GM18507 (cell line): ENCODE measurements around the gene COL2A1.

Source experiments
- DNase-seq: peaks from one replicate; pipeline ENCODE4 v3.0.0; 2011; ENCODE audit warnings: low read depth; ENCODE audit not compliant: insufficient read length; ENCODE audit errors: extremely low spot score
- FAIRE-seq: peaks from 2 replicates; lab custom pipeline; 2011; peaks lifted over from hg19 to GRCh38; lab: Jason Lieb, UNC

COL2A1 gene

GRCh38 chr12:47938093-47938492 lies 66.2 kb downstream of the COL2A1 start:
- no peak for FAIRE-seq
- no peak for DNase-seq

GRCh38 chr12:47935184-47935583 lies 69.1 kb downstream of the COL2A1 start:
- DNase-seq (no peak), FAIRE-seq (no peak)

DNA sequence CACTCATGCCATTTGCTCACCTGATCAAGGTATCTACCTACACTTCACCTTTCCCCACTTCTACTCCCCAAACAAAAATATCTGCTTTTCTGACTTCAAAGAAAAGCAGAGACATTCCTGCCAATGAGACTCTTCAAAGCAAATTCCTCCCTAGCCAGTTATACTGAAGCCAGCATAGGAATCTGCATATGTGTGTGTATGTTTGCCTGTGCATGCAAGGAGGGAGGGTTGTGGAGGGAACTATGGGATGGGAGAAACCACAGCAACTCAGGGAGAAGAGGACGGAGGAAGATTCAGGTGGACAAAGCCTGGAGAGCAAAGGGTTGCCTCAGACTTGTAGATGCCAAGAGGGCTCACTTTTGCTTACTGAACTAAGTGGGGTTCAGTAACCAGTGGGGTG lies 73.1 kb downstream of the COL2A1 start:
- FAIRE-seq (no peak), DNase-seq (no peak)

DNA sequence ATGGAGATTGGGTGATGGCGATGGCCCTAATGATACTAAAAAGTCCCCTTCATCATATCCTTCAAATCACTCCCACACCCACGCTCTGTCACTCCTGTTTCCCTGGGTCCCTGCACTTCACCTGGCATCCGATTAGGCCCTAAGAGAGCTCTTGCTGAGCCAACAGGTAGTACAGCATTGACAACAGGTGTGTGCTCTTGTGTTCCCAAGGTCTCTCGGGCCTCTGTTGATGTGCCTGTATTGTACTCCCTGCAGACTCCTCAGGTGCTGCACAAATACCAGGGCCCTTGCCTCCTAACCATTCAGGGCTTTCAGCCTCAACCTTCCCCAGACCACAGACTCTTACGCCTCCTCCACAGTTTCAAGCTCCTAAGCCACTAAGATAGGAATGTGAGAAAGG lies 73.6 kb downstream of the COL2A1 start:
- FAIRE-seq (no peak), DNase-seq (no peak)

DNA sequence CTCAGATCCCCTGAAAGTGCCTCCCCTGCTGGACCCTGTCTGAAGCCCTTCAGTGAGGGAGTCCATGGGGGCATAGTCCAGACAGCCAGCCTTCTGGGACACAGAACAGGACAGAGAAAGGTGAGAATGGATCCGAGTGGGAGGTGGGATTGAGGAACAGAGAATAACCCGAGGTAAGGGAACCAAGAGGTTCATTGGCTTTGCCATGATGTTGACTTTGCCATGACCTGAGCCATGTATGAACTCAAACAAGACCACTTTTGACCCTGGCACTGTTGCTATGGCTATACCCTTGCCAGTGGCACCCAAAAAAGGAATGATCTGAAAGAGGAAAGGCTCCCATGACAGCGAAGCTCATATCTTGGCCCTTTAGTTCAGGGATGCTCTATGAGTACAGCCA lies 76.9 kb downstream of the COL2A1 start:
- DNase-seq (no peak), FAIRE-seq (no peak)
